AG10803 (cell line): Measurements from ENCODE around the gene BMF.
A peak's percentile ranks its signal among the peaks of the same experiment; 100 is the strongest.
"Not testable (repeated sequence)": the region's sequence is repeated elsewhere in the genome, so short reads cannot be mapped to it uniquely, and the experiment has no call there.

Source experiments
- DNase-seq: peaks from one replicate; pipeline ENCODE4 v3.0.0; 2010; ENCODE audit warnings: low read depth
- H3K4me3 ChIP-seq: 2 replicates; pipeline ENCODE4 v1.5.1; 2011; ENCODE audit warnings: mild to moderate bottlenecking, low read length, control low read depth
- TF ChIP-seq, protein P1 (sequence below): conservative IDR thresholded peaks from 2 replicates; pipeline ENCODE4 v1.5.1; 2011; ENCODE audit warnings: mild to moderate bottlenecking, low read length, control low read depth, inconsistent platforms

BMF gene

DNA sequence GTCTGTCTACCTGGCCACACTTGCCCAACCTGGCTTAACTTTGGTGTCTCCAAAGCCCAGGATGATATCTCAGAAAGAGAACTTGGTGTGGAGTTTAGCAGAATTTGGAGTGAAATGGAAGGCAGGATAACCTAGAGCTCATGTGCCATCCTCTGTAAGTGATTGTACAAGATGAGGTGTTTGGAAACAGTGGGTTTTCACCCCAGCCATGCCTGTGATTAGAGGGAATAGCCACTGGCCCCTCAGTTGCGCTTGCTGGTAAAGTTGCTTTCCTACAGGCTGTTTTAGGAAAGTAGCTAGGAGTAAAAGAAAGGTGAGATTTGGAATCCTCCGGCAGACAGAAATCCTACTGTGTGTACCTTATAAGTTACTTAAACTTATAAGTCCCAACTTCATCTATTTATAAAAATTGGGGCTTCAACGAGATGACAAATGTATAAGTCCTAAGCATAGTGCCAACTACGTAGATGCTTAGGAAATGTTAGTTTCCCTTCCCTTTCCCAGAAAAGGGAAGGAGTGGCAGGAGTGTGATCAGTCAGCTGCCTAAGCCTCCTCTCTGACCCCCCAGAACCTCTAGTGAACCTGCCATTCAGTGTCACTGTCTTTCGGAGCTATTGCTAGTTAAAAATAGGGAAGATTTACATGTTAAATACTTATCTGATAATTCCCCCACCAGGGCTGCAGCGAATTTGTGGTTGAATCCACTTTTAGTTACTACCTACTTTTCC is 13.4 kb upstream of the BMF start:
- DNase-seq = no peak
- TF ChIP-seq, protein P1, sequence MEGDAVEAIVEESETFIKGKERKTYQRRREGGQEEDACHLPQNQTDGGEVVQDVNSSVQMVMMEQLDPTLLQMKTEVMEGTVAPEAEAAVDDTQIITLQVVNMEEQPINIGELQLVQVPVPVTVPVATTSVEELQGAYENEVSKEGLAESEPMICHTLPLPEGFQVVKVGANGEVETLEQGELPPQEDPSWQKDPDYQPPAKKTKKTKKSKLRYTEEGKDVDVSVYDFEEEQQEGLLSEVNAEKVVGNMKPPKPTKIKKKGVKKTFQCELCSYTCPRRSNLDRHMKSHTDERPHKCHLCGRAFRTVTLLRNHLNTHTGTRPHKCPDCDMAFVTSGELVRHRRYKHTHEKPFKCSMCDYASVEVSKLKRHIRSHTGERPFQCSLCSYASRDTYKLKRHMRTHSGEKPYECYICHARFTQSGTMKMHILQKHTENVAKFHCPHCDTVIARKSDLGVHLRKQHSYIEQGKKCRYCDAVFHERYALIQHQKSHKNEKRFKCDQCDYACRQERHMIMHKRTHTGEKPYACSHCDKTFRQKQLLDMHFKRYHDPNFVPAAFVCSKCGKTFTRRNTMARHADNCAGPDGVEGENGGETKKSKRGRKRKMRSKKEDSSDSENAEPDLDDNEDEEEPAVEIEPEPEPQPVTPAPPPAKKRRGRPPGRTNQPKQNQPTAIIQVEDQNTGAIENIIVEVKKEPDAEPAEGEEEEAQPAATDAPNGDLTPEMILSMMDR = no peak
- H3K4me3 ChIP-seq = no peak overlapping the region

DNA sequence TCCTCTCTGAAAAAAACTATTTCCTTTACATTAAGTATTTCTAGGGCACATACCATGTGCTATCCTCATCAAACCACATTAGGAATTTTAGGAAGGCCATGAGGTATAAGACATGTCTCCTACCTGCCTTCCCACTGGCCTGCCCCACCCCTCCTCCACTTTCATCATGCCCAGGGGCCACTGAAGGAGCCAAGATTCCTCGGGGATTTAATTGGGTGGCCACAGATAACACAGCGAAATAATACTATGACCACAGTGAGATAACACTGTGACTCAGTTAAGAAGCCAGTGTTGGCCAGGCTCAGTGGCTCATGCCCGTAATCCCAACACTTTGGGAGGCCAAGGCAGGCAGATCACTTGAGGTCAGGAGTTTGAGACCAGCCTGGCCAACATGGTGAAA is 9.8 kb upstream of the BMF start:
- no peak overlapping the region for H3K4me3 ChIP-seq
- TF ChIP-seq, protein P1 = no peak
- no peak for DNase-seq

DNA sequence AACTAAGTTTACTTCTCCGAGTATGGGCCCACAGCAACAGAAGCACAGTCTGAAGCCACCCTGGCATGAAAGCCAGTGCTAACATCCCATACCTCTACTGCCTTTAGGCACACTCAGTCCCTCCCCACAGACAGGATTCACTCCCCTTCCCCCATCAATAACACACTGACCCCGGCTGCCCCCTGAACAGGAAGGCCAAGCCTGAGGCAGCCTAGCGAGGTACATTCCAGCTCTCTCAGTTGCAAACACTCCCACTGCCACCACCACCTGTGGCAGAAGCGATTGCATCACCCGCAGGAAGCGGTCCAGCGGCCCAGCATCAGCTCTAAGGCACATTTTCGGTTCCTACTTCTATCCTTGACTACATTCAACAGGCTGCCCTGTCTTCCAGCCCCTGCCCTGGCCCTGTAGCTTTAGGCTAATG is 7.0 kb upstream of the BMF start:
- no peak overlapping the region for H3K4me3 ChIP-seq
- TF ChIP-seq, protein P1 = no peak
- DNase-seq = peak; percentile 12

DNA sequence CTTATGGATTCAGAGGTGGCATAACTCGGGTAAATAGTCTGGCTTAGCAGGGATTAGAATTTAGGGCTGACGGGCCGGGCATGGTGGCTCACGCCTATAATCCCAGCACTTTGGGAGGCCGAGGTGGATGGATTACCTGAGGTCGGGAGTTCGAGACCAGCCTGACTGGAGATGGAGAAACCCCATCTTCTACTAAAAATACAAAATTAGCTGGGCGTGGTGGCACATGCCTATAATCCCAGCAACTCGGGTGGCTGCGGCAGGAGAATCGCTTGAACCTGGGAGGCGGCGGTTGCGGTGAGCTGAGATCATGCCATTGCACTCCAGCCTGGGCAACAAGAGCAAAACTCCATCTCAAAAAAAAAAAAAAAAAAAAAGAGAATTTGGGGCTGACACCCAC is 6.4 kb upstream of the BMF start:
- not testable (repeated sequence) for DNase-seq, H3K4me3 ChIP-seq

DNA sequence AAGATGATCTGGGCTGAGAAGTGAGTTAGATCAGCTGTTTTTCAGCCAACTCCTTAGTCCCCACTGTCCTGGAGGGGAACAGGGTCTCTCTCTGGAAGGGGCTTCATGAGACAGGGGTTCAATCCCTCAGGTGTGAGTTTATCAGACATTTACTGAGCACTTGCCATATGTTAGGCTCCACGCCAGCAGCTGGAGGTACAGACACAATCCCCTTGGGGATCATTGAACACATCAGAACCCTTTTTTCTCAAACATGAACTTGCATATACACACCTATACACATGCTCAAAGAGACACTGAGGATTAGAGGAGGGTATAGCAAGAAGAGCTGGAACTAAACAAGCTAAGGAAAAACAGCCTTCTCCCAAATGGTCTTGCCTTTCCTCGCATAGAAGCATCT is 5.5 kb upstream of the BMF start:
- H3K4me3 ChIP-seq = no peak overlapping the region

DNA sequence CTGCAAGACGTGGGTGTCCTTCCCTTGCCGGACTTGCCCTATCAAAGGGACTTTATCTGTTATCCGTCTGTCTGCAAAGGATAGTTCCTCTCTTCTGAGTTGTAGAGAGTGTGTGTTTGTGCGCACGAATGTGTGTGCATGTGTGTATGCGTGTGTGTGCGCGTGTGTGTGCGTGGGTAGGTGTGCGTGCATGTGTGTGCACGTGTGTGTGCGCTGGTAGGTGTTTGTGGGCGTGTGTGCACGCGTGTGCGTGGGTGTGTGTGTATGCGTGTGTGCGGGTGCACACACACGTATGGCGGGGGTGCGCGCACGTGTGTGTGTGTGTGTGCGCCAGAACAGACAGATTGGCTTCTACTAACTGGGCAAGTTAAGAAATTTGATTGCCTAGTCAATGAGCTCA is 4.1 kb upstream of the BMF start:
- no peak overlapping the region for H3K4me3 ChIP-seq
- TF ChIP-seq, protein P1 = no peak
- no peak for DNase-seq

More for the DNA sequence above, 5.5 kb upstream of the BMF start:
- DNase-seq = no peak
- TF ChIP-seq, protein P1 = no peak

DNA sequence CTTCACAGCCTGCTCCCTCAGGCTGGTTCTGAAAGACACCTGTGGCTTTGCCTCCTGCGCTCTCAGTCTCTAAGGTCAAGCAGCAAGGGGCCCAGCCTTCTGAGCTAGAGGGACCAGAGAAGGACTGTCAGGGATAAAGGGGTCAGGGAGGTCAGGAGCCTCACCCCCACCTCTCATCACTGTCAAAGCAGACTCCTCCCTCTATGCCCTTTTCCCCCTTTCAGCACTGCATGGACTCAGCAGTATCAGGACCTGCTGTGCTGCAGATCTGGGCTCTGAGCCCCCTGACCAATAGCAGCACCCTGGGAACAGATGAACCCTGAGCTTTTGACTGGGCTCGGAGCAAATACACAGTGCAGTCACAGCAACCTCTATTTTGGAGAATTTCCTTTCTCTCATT is 3.2 kb upstream of the BMF start:
- TF ChIP-seq, protein P1 = no peak
- H3K4me3 ChIP-seq = no peak overlapping the region
- DNase-seq = no peak
